ENCODE data around the gene CCDC68. TPM values are rescaled to one million over a fixed set of nuclear protein-coding genes. Genes with fewer than 3 reads are reported as not detected.

Gene CCDC68
- total and polyA plus RNA-seq, 2 of the 4 experiments (the other 2 are of a cell fraction) = 0.46 to 0.54 TPM

DNA sequence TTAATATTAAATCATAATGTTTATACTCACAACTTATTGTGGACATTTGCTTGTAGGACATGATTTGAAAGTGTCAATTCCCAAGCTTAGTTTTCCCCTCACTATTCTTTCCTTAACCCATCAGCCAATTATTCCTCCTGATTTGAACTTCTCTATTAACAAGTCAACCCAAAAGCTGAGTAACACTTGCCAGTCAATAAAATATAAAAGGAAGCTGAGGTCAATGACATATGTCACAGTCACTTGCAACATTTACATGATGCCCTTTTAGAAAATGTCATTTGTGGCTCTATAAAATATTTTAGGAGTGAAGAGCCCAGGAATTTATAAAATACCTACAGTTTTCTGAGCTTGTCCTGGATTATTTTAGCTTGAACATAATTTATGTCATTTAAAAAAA lies 7.2 kb downstream of the CCDC68 start:
- no peak overlapping the region for H3K4me3 ChIP-seq (ENCODE audit: insufficient read depth, low read depth, low read length)
- no peaks in the 10 kb centered on the region for H3K9me3 ChIP-seq (ENCODE audit: control insufficient read depth, insufficient read depth, low read length)
- H3K9me1 ChIP-seq (ENCODE audit: insufficient read depth, low read length) = peaks cover 13% of the 10 kb centered on the region
- no peaks in the 10 kb centered on the region for H3K27me3 ChIP-seq (ENCODE audit: control insufficient read depth, insufficient read depth, low read length)
- no peak overlapping the region for H2BK5ac ChIP-seq (ENCODE audit: low read depth, low read length, poor library complexity, severe bottlenecking)
- no peak overlapping the region for H2BK15ac ChIP-seq (ENCODE audit: low read depth, low read length)
- peaks cover 0 to 28% of the 10 kb centered on the region in 2 experiments; a peak in 2 of 4 replicates for H3K79me1 ChIP-seq (ENCODE audit: low read depth in 1 of 2, low read length in 2 of 2)
- H3K18ac ChIP-seq (ENCODE audit: low read depth, low read length) = no peak overlapping the region
- no peak overlapping the region for H3K4ac ChIP-seq (ENCODE audit: low read depth, low read length)
- in situ Hi-C loops (cut with MboI; ENCODE audit: low sequenced_read_pairs) = no loop called here
- dilution Hi-C loops (cut with HindIII; ENCODE audit: low sequenced_read_pairs, unreplicated experiment) = no loop called here
- H2BK120ac ChIP-seq (ENCODE audit: low read depth, low read length) = no peak overlapping the region
- H2AFZ ChIP-seq (replicated peaks; ENCODE audit: low read length, poor library complexity) = no peak overlapping the region
- H4K91ac ChIP-seq (ENCODE audit: insufficient read depth, low read depth, low read length) = no peak overlapping the region
- ChIA-PET CTCF (interaction anchor here (0.6 to 1.5 kb wide), 2 partner anchors 144 to 273 kb away, joined by 3 to 5 read pairs; no protein-coding TSS in a partner anchor), POLR2A (ENCODE audit: unreplicated experiment) (no interaction called here)
- BruUV-seq (replicated peaks) = no TSS peak
- intact Hi-C loops (cut with micrococcal nuclease) = no loop called here
- no peaks in the 10 kb centered on the region for H3K36me3 ChIP-seq (ENCODE audit: control insufficient read depth, insufficient read depth, low read length)
- no peak overlapping the region for H3K23ac ChIP-seq (ENCODE audit: low read depth, low read length)
- H3K9ac ChIP-seq (ENCODE audit: low read depth, low read length) = no peak overlapping the region
- H2AK9ac ChIP-seq (replicated peaks; ENCODE audit: low read depth, low read length, poor library complexity) = no peak overlapping the region
- H4K8ac ChIP-seq (ENCODE audit: low read depth in 2 of 2, low read length in 2 of 2) = no peak overlapping the region
- no peak overlapping the region for H3K14ac ChIP-seq (replicated peaks; ENCODE audit: low read depth, low read length)
- no peak for TF ChIP-seq BHLHE40 (IDR thresholded peaks at IDR 0.05; ENCODE audit: low read depth, low read length)
- TF ChIP-seq FOS (IDR thresholded peaks at IDR 0.05; ENCODE audit: low read depth, low read length) = no peak
- TF ChIP-seq ELK1 (IDR thresholded peaks at IDR 0.05; ENCODE audit: borderline replicate concordance, low read depth, low read length) = no peak
- TF ChIP-seq MXI1 (IDR thresholded peaks at IDR 0.05; ENCODE audit: borderline replicate concordance, low read depth, low read length) = no peak
- TF ChIP-seq SMC3 (IDR thresholded peaks at IDR 0.05; ENCODE audit: low read depth, low read length) = no peak
- TF ChIP-seq, protein P1, sequence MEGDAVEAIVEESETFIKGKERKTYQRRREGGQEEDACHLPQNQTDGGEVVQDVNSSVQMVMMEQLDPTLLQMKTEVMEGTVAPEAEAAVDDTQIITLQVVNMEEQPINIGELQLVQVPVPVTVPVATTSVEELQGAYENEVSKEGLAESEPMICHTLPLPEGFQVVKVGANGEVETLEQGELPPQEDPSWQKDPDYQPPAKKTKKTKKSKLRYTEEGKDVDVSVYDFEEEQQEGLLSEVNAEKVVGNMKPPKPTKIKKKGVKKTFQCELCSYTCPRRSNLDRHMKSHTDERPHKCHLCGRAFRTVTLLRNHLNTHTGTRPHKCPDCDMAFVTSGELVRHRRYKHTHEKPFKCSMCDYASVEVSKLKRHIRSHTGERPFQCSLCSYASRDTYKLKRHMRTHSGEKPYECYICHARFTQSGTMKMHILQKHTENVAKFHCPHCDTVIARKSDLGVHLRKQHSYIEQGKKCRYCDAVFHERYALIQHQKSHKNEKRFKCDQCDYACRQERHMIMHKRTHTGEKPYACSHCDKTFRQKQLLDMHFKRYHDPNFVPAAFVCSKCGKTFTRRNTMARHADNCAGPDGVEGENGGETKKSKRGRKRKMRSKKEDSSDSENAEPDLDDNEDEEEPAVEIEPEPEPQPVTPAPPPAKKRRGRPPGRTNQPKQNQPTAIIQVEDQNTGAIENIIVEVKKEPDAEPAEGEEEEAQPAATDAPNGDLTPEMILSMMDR (conservative IDR thresholded peaks at IDR 0.05; ENCODE audit: low read depth, low read length) = no peak
- H3K27ac ChIP-seq (ENCODE audit: insufficient read depth, low read length) = no peak overlapping the region
- ATAC-seq (ENCODE audit: low read depth) (no peak), DNase-seq (no peak)
- no peak overlapping the region for H3K4me2 ChIP-seq (ENCODE audit: low read depth, low read length)
- H4K20me1 ChIP-seq (ENCODE audit: insufficient read depth, low read length) = no peaks in the 10 kb centered on the region
- no peak overlapping the region for H4K5ac ChIP-seq (ENCODE audit: low read depth, low read length)
- H3K56ac ChIP-seq (ENCODE audit: extremely low read depth, insufficient read depth, low read length) = no peak overlapping the region
- H2BK20ac ChIP-seq (ENCODE audit: low read depth, low read length) = no peak overlapping the region
- no peak overlapping the region for H2AK5ac ChIP-seq (ENCODE audit: low read depth, low read length)
- H3K4me1 ChIP-seq (ENCODE audit: control insufficient read depth, insufficient read depth, low read length) = peaks cover 9% of the 10 kb centered on the region

Data from IMR-90 (cell line).